RWPE2 (cell line): ENCODE data around the gene RADIL.

Experiments
- ATAC-seq: fragments of 200-7000 bp; cut with Tn5 transposase; 3 replicates; pipeline ENCODE4 v1.9.1; 2021; ENCODE audit warnings: low read depth
- DNase-seq: peaks from one replicate; pipeline ENCODE4 v3.0.0-alpha.2; 2020; ENCODE audit warnings: low spot score
- H3K27ac ChIP-seq: fragments of 450-650 bp; 2 replicates; pipeline ENCODE4 v1.5.1; 2017; ENCODE audit warnings: mild to moderate bottlenecking; ENCODE audit not compliant: poor library complexity, severe bottlenecking
- H3K27me3 ChIP-seq: fragments of 250-450 bp; sonication (Bioruptor Pico); 2 replicates; pipeline ENCODE4 v1.5.1; 2021; ENCODE audit warnings: mild to moderate bottlenecking, moderate library complexity; ENCODE audit not compliant: insufficient read depth, poor library complexity, severe bottlenecking
- H3K36me3 ChIP-seq: fragments of 250-450 bp; sonication (Bioruptor Pico); 2 replicates; pipeline ENCODE4 v1.5.1; 2020; ENCODE audit warnings: low read depth, mild to moderate bottlenecking, moderate library complexity
- H3K4me1 ChIP-seq: fragments of 250-450 bp; sonication (Bioruptor Pico); 2 replicates; pipeline ENCODE4 v1.5.1; 2021; ENCODE audit warnings: mild to moderate bottlenecking, moderate library complexity; ENCODE audit not compliant: insufficient read depth, poor library complexity, severe bottlenecking
- H3K4me3 ChIP-seq: fragments of 250-450 bp; sonication (Bioruptor Pico); 2 replicates; pipeline ENCODE4 v1.5.1; 2021; ENCODE audit warnings: mild to moderate bottlenecking, moderate library complexity; ENCODE audit not compliant: severe bottlenecking
- H3K9me3 ChIP-seq: fragments of 250-450 bp; sonication (Bioruptor Pico); 2 replicates; pipeline ENCODE4 v1.5.1; 2021; ENCODE audit warnings: mild to moderate bottlenecking, moderate library complexity; ENCODE audit not compliant: severe bottlenecking
- CTCF ChIP-seq: fragments of 450-650 bp; IDR thresholded peaks from one replicate; pipeline ENCODE4 v1.5.1; 2017; ENCODE audit warnings: mild to moderate bottlenecking, moderate library complexity; ENCODE audit not compliant: poor library complexity, severe bottlenecking

RADIL gene

GRCh38 chr7:4749798-4750197 is 133.7 kb downstream of the RADIL start:
- H3K27me3 ChIP-seq = no peaks in the 10 kb centered on the region
- no peaks in the 10 kb centered on the region for H3K9me3 ChIP-seq
- no peak overlapping the region for H3K27ac ChIP-seq
- no peak for TF ChIP-seq CTCF
- peaks cover 10% of the 10 kb centered on the region for H3K4me1 ChIP-seq
- no peak for ATAC-seq
- no peak overlapping the region for H3K4me3 ChIP-seq
- peaks cover 49% of the 10 kb centered on the region for H3K36me3 ChIP-seq
- no peak for DNase-seq

- peaks cover 45% of the 10 kb centered on the region for H3K36me3 ChIP-seq
- no peaks in the 10 kb centered on the region for H3K27me3 ChIP-seq
- DNase-seq (no peak), ATAC-seq (no peak)
- H3K27ac ChIP-seq = no peak overlapping the region
- H3K9me3 ChIP-seq = no peaks in the 10 kb centered on the region
- H3K4me3 ChIP-seq = no peak overlapping the region
- no peak for TF ChIP-seq CTCF
- peaks cover 13% of the 10 kb centered on the region for H3K4me1 ChIP-seq
Measured at GRCh38 chr7:4749363-4749762, 134.2 kb downstream of the RADIL start.
